HK-2 (cell line): Measurements from ENCODE around the gene TNFRSF9.
"Not testable (repeated sequence)": the region's sequence is repeated elsewhere in the genome, so short reads cannot be mapped to it uniquely, and the experiment has no call there.

Source experiments
- DNase-seq: peaks from one replicate; pipeline ENCODE4 v3.0.0-alpha.2; 2018; ENCODE audit not compliant: unreplicated experiment

TNFRSF9 gene

DNA sequence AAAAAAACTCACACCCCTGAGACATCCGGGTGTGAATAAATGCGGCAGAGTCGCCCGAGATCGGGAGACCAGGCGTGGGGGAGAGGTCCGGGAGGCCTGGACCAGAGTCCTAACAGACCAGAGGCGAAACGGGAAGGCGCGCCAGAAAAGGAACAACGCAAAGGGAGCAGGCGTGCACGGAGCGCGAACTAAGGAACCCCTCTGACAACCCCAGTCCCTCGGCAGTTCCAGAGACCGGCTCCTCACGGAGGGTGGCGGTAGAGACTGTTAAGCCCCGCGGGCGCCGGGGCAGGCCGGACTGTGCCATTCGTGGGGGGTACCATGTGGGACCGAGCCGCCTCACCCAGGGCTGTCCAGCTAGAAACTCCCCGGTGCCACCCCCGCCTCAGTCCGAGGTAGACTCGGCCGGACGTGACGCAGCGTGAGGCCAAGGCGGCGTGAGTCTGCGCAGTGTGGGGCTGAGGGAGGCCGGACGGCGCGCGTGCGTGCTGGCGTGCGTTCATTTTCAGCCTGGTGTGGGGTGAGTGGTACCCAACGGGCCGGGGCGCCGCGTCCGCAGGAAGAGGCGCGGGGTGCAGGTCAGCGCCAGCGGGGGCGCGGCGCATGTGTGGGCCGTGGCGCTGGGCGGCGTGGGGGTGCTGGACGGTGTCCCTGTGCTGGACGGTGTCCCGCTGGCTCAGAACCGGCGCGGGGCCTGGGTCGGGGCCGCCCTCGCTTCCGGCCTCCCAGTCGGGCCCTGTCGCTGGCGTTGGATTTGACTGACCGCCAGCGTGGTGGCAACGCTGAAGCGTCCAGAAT is 20.8 kb upstream of the TNFRSF9 start, which contains the start of gene PARK7:
TSS of gene PARK7 (plus strand) at position 496 of the 798 bp plus-strand sequence. CDS start 1,075 bp downstream, outside the sequence.
- peak; percentile 100 for DNase-seq

DNA sequence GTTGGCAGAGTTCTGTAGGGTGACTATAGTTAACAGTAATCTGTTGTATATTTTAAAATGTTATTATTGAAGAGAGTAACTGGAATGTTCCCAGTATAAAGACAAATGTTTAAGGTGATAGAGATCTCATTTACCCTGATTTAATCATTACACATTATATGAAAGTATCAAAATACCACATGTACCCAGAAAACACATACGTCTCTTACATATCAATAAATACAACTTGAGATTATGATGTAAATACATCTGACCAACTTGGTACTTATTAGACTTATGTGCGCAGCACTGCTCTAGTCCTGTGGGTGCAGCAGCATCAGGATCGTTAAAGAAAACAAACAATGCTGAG is 20.2 kb upstream of the TNFRSF9 start:
- DNase-seq = no peak

DNA sequence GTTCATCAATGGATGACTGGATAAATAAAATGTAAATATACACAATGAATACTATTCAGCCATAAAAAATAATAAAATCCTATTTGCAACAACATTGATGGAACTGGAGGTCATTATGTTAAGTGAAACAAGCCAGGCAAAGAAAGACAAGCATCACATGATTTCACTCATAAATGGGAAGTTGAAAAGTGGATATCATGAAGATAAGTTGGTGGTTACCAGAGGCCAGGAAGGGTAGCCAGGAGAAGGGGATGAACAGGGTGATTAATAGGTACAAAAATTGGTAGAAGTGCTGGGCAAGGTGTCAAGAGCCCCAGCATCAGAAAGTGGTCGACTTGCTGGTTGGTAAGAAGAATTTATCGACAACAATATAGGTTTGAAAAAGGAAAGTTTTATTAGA is 19.5 kb upstream of the TNFRSF9 start:
- DNase-seq = no peak

DNA sequence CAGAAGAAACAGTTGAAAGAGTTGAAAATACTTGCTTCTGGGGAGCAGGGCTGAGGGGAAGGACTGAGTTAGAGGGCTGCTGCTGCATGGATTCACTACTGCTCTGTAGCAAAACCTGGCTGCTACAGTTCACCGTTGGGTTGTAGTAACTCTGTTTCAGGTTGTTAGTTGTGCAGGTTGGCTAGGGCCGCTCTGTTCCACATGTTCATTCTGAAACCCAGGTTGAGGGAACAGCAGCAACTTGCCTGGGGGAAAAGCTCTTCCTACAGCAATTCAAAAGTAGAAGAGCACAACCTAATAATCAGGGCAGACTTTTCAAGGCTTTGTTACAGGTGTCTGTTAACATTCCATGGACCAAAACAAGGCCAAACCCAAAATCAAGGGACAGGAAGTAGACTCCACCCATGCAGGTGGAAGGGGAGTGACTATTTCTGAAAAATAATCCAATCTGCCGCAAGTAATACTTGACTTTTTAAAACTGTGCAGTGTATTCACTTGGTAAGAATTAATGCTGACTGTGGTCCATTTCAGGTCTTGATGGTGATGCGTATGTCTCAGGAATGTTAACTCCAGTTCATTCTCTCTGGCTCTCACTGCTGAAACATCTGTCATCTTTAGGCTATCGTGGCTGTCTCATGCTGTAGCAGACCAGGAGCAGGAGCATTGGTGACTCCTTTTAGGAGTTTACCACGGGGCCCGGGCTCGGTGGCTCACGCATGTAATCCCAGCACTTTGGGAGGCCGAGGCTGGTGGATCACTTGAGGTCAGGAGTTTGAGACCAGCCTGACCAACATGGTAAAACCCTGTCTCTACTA is 15.8 kb upstream of the TNFRSF9 start:
- no peak for DNase-seq

DNA sequence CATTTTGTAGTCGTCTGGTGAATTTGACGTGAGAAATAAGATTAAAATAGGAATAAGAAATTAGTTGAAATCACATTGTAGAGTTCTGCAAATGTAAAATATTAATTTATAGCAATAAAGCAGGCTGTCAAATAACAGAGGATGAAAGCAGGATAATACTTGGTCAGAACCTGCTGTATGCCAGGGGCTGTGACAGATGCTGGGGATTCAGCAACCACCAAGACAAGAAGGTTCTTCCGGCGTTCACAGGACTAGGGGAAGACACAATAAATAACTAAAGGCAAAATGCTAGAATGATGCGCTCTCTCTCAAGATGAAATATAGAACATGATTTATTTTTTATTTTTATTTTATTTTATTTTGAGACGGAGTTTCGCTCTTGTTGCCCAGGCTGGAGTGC is 14.0 kb upstream of the TNFRSF9 start:
- no peak for DNase-seq

DNA sequence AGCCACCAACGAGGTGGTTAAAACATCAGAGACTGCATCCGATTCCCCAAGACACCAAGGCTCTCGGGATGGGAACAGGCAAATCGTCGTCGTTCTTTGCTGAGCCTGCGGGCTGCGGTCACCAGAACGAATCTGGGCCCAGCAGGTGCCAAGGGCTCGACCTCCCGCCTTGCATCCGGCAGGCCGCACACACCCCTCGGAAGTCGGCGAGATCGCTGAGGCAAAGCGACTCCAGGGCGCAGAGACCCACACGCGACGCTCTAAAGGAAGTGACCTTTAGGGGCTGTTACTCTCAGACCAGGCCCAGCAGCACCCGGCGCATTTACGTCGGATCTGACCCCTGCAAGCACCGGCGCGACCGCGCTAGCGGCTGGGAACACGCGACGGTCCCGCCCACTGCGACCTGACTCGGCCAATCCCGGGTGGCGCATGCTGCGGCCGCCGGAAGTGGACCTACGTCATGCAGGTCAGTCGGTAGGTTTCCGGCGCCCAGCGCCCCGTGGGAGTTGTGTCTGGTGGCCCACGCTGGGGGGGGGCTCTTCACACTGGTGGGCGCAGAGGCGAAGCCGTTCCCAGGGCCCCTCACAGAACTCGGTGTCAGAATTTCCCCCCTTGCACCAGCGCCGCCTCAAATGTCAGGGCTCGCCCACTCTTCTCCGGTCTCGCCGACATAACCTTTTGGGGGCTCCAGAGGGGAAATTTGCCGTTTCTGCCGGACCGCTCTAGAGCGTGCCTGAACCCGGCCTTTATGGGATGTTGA is 13.4 kb upstream of the TNFRSF9 start:
- peak; percentile 94 for DNase-seq

DNA sequence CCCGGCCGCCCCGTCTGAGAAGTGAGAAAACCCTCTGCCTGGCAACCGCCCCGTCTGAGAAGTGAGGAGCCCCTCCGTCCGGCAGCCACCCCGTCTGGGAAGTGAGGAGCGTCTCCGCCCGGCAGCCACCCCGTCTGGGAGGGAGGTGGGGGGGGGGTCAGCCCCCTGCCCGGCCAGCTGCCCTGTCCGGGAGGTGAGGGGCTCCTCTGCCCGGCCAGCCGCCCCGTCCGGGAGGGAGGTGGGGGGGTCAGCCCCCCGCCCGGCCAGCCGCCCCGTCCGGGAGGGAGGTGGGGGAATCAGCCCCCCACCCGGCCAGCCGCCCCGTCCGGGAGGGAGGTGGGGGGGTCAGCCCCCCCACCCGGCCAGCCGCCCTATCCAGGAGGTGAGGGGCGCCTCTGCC is 12.2 kb upstream of the TNFRSF9 start:
- not testable (repeated sequence) for DNase-seq

DNA sequence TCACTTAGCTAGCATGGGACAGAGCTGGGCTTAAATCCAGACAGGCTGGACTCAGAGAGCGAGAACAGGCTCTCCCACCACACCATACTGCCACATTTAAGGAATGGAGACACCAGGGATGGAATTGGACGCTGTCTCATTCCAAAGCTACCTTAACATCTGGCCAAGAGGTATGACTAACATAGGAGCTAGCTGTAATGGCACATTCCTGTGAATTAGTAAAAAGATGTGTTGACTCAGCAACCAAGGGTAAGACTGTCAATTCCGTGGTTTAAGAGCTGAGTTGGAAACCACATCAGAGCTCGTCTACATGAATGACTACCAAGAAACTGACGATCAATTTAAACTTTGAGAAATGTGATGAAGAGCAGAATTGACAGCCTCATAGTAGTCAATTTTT is 8.3 kb upstream of the TNFRSF9 start:
- DNase-seq = peak; percentile 31

DNA sequence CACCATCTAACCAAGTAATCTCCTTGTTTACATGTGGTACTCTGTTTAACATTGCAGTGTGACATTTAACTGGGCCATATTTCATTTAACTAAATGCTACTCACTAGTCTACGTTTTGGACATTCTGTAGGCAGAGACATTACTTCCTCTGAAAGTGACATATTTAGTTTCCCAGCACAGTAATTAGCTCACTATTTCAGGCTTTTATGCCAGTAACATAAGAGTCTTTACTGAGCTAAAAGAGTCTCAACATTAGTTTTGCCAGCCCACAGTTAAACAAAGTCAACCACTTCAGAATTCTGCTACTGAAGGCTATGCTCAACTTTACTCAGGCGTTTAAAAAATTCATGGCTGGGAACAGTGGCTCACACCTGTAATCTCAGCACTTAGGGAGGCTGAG is 2.6 kb upstream of the TNFRSF9 start:
- DNase-seq = no peak

DNA sequence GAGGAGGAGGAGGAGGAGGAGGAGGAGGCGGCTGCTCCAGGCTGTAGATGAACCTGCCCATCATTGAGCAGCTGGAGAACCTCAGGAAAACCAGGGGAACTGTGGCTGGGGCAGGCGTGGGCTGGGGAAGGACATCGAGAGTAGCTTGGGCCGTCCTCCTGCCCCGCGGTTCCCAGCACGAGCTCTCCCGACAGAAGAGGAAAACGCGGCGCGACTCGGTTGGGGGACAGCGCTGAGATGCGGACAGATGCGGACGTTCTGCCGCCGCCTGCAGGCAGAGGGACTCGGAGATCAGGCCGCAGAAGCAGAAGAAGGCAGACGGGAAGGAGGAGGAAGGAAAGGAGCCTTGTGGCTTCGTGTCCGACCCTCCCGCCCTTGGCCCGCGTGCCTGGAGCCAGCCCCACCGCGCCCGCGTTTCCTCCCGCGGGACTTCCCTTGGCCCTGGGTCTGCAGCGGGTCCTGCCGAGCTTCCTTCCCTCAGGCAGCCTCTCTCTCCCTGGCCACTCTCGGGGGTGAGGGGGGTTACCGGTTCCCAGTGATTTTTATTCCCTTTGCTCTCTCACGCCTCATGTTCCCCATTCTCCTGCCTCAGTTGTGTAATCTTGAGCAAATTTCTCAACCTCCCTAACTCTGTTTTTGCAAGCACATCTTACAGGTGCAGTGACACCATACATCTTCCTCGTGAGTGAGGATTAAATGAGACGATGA is 1.7 kb upstream of the TNFRSF9 start:
- DNase-seq = no peak

DNA sequence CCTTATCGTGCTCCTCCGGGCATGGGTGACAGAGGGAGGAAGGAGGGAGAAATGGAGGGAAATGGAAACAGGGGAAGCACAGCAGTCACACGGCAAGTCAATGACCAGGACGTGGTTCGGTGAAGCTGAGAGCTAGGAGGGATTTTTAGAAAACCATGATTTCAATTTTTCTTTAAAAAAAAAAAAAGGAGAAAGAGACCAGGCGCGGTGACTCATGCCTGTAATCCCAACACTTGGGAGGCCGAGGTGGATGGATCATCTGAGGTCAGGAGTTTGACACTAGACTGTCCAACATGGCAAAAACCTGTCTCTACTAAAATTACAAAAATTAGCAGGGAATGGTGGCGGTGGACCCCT is 776 bp upstream of the TNFRSF9 start:
- DNase-seq = peak; percentile 21

DNA sequence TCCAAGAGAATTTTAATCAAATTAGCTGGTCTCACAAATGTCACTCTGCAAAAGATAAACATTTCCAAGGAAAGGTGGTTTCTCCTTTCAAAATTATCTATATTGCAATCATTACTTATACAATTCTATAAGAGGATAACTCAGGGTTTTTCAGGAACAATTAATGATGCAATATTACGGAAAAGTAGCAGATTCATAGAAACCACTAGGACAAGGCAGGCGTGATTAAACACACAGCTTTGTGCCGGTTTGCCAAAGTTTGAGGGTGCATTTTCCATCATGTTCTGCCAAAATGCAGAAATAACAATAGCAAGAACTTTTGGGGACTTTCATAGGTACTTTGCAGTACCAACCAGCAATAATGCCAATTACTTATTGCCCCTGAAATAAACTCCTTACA is 605 bp downstream of the TNFRSF9 start:
- DNase-seq = no peak

DNA sequence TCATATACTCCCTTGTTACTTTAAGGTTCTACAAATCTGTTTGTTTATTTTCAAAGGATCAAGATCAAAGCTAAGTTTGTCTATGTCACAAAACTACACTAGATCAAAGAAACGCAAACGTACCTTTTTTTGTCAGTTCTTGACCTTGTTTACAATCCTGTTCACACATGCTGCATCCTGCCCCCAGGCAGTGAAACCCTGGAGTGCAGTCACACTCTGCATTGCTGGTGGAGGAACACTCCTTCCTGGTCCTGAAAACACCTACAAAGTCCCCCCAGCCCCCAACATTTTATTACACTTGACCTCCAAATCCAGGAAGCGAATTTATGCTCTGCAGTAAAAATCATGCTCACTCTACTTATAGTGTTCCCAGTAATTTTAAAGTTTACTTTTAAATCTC is 2.6 kb downstream of the TNFRSF9 start:
- DNase-seq = no peak

DNA sequence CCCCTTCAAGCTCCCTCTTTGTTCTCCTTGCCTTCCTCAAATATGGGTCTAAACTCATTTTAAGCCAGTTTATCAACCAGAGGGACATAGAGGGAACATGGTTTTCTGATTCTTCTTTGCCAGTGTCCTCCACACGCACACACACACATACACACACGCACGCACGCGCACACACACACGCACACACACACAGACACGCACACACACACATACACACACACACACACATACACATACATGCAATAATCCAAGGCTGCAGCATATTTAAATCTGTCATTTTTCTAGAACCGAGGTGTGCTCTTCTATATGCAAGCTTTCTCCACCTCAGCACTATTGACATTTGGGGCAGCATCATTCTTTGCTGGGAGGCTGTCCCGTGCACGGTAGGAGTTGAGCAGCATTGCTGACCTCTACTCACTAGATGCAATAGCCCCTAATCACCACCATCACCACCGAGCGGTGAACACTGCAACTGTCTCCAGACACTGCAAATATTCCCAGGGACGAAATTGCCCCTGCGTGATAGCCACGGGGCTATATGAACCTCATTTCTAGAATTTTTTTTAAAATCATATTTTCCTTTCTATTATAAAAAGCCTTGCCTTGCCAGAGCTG is 8.0 kb downstream of the TNFRSF9 start:
- no peak for DNase-seq

DNA sequence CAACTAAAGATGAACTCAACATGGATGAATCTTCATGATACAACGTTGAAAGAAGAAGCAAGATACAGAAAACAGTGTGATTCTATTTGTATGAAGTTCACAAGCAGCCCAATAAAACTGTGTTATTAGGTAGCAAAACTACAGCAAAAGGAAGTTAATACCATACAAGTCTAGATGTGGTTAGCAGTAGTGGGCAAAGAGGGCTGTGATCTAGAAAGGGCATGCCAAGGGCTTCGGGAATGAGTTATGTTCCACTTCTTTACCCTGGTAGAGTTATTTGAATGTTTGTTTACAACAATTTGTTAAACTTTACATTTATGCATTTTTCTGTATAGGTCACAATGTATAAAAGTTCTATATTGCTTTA is 9.2 kb downstream of the TNFRSF9 start:
- no peak for DNase-seq

DNA sequence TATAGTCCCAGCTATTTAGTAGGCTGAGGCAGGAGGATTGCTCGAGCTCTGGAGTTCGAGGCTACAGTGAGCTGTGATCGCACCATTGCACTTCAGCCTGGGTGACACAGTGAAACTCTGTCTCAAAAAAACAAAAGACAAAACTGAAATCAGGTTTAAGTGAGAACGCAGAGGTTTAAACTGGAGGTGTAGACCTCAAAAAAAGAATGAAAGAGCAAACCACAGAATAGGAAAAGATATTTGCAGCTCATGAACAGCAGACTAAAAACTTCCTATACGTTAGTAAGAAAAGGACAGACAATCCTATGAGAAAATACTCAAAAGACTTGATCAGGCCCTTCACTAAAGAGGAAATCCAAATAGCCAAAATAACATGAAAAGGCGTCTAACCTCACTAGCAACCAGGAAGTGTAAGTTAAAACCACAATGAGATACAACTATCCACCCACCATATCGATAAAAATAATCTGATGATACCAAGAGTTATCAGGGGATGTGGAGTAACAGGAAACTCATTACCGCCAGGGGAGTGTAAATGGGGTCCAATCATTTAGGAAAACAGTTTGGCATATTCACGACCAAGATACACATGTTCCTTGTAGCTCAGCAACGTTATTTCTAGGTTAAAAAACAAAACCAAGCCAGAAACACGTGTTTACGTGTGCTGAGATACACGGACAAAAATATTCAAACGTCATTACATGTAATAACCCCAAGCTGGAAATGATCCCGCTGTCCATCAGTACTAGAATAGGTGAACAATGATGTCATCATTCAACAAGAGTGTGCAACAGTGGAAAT is 9.8 kb downstream of the TNFRSF9 start:
- DNase-seq = no peak

DNA sequence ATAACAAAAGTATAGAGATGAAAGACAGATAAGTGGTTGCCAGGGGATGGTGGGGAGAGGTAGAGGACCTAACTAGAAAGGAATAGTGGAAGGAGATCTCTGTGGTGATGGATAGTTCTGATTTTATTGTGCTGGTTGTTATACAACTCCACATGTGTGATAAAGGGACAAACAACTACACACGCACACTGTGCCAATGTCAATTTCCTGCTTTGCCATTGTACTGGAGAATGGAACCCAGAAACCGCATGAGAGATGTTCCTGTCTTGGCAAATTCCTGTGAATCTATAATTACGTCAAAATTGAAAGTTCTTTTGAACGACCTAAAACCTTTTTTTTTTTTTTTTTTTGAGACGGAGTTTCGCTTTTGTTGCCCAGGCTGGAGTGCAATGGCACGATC is 11.0 kb downstream of the TNFRSF9 start:
- no peak for DNase-seq

DNA sequence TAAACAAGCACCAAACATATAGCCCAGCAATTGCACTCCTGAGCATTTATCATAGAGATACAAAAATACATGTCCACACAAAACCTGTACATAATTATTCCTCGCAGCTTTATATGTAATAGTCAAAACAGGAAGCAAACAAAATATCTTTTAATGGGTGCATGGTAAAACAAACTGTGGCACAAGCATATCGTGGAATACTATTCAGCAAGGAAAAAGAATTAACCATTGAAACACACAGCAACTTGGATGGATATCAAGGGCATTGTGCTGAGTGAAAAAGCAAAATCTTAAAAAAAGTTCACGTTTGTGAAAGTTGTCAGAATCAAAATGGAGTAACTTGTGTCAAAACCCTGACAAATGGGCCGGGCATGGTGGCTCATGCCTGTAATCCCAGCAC is 12.4 kb downstream of the TNFRSF9 start:
- DNase-seq = no peak

DNA sequence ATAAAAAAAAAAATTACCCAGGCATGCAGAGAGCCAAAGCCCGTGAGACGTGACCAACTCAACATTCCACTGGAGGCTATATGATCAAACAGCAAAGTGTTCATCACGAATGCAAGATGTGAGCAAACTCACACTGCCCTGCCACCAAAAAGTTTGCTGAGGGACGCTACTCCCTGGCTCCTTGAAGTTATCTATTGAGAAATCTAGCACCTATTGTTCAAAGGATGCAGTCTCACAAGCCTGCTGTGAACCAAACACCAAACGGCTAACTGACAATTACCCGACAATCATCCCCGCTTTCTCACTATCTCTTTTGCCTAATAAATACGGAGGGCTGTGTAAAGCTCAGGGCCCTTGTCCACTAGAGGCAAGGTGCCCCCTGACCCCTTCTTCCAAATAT is 13.6 kb downstream of the TNFRSF9 start:
- DNase-seq = not testable (repeated sequence)

DNA sequence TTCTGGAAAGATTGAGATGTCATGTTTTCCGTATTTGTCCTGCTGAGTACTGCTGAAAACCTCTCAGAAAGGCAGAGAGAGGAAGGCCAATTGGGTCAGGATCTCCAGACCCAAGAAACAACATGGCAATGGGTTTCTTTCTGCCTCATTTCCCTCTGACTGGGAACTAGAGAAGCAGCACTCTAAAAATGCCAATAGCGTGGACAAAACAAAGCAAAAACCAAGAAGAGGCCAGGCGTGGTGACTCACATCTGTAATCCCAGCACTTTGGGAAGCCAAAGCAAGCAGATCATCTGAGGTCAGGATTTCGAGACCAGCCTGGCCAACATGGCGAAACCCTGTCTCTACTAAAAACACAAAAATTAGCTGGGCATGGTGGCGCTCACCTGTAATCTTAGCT is 18.3 kb downstream of the TNFRSF9 start:
- no peak for DNase-seq

DNA sequence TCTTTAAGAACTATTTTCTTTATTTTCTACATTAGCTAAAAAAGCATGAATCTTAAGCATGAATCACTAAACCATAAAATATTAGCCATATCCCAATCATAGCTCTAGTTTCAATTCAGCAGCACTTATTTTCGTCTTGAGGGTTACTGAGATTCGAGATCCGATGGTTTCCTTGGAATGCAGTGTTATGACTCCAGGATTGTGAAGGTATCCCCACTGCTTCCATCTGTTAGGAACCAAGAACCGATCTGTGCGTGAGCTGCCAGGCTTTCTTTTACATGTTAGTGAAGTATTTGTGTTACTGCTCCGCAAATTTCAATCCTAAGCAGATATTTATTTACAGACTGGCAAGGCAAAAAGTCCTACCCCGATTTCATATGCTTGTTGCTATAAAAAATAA is 18.8 kb downstream of the TNFRSF9 start:
- DNase-seq = no peak
